HFF-Myc (cell line): ENCODE results near the gene SCP2.

Experiments
- DNase-seq: peaks from one replicate; pipeline ENCODE4 v3.0.0-alpha.2; 2011; ENCODE audit warnings: low read depth; ENCODE audit errors: extremely low read depth
- H3K4me3 ChIP-seq: replicated peaks from 2 replicates; pipeline ENCODE4 v1.5.1; 2011; ENCODE audit warnings: low read depth, mild to moderate bottlenecking, control low read depth, low read length
- TF ChIP-seq, protein P1 (sequence below): IDR thresholded peaks from 2 replicates; pipeline ENCODE4 v1.5.1; 2012; ENCODE audit warnings: mild to moderate bottlenecking, low read depth, low read length, control low read depth; ENCODE audit errors: missing control alignments

SCP2 gene

DNA sequence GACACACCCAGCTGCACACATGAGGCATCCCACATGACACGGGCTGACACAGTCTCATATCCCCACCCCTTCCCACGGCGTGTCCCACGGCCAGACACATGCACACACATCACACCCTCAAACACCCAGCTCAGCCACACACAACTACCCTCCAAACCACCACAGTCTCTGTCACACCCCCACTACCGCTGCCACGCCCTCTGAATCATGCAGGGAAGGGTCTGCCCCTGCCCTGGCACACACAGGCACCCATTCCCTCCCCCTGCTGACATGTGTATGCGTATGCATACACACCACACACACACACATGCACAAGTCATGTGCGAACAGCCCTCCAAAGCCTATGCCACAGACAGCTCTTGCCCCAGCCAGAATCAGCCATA lies 157.5 kb downstream of the SCP2 start:
- no peak overlapping the region for H3K4me3 ChIP-seq
- DNase-seq = no peak
- TF ChIP-seq, protein P1, sequence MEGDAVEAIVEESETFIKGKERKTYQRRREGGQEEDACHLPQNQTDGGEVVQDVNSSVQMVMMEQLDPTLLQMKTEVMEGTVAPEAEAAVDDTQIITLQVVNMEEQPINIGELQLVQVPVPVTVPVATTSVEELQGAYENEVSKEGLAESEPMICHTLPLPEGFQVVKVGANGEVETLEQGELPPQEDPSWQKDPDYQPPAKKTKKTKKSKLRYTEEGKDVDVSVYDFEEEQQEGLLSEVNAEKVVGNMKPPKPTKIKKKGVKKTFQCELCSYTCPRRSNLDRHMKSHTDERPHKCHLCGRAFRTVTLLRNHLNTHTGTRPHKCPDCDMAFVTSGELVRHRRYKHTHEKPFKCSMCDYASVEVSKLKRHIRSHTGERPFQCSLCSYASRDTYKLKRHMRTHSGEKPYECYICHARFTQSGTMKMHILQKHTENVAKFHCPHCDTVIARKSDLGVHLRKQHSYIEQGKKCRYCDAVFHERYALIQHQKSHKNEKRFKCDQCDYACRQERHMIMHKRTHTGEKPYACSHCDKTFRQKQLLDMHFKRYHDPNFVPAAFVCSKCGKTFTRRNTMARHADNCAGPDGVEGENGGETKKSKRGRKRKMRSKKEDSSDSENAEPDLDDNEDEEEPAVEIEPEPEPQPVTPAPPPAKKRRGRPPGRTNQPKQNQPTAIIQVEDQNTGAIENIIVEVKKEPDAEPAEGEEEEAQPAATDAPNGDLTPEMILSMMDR = no peak

DNA sequence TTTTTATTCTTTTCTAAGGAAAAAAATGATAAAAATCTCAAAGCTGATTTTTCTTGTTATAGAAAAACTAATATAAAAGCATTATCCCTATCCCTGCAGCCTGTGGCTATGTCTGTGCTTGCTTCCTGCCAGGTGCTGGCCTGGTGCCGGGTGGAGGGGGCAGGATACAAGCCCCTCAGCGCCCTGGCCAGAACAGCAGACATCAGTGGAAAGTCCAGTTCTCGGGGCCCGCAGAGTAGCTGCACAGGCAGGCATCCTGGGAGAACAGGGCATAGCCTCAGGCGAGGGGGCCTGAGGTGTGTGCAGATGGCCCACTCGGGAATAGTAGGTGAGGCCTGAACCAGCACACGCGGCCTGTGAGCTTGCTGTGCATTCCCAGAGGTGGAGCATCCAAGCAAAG lies 158.3 kb downstream of the SCP2 start:
- DNase-seq = no peak
- TF ChIP-seq, protein P1 = no peak
- no peak overlapping the region for H3K4me3 ChIP-seq

DNA sequence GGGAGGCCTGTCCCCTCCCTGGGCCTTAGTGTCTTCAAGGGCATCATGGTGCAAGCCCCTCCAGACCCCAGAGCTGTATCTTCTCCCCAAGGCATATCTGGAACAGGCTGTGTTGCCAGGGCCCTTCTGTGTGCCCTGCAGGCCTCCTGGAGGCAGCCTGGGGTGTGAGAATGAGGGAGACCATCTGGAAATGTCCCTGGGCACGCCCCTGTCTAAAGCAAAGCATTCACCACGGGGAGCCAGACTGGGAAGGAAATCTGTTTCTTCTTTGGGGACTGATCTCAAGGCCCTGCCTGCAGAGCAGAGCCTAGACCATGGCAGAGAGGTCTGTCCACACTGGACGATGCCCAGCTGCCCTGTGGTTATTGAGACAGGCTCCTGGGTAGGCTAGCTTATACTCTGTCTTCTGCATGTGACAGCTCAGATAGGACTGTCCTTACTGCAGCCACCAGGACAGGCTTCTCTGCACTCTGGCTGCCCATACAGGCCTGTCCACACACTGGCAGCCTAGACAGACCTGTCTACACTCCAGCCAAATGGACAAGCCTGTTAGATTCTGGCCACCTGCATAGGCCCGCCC lies 159.5 kb downstream of the SCP2 start:
- no peak for DNase-seq
- no peak overlapping the region for H3K4me3 ChIP-seq
- TF ChIP-seq, protein P1 = no peak

DNA sequence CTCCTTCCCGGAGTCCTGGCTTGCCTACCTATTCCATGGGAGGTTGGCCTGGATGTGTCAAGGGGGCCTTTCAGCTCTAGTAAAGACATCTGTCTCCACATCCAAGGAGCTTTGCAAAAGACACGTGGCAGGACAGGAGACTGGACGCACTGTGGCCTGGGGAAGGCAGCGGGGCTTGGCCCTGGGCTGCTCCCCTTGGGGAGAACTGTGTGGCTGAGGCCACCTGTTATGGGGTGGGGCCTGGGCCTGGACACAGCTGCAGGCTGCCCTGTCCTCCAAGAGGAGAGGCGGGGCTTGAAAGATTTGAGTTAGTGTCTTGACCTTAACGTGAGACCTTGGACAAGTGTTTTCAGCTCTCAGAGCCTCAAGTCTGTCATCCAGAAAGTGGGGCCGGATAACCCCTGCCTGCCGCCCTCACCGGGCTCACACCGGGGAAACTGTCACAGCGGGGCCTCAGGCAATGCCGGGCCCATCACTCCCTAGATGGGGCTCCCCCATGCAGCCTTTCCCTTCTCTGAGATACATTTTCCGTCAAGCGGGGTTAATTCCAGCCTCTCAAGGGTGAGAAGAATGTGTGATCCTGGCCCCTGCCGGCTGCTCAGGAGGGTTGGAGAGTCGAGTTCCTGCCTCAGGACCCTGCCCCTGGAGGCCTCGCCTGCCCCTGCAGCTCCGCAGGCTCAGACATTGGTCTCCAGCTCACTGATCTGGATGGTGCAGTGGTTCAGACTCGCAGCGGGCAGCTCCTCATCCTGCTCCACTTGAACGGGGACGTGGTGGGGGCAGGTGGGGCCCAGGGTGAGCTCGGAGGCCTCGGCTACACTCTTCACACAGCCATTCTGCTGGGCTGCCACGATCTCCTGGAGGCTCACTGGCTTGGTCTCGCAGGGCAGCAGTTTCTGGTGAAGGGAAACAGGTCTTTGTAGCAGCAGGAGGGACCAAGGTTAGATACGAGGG lies 160.5 kb downstream of the SCP2 start:
- TF ChIP-seq, protein P1 = no peak
- H3K4me3 ChIP-seq = no peak overlapping the region
- DNase-seq = no peak

DNA sequence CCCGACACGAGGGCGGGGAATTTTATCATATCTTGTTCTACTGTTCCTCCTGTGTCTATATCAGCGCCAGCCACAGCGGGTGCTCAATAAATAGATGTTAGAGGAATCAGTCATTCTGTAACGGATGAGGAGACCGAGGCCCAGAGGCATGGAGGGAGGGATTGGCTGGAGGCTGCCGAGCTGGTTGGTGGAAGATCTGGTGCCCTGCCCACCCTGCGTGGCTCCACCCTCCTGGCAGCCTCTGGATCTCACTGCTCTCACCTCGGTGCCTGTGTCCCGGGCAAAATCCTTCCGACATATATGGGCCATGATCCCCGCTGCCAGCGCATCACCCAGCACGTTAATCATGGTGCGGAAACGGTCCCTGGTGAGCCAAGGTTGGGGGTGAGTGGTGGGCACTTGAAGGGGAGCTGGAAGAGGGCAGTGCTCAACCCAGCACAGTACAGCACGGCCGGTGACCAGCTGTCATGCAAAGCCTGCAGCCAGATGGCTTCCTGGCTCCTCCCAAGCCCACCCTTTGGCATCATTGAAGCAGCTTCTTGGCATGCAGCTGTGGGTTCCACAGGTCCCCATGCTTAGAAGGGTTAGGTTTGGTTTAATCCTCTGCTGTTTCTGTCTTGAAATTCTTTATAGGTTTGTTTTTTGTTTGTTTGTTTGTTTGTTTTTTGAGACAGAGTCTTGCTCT lies 161.7 kb downstream of the SCP2 start:
- no peak for DNase-seq

DNA sequence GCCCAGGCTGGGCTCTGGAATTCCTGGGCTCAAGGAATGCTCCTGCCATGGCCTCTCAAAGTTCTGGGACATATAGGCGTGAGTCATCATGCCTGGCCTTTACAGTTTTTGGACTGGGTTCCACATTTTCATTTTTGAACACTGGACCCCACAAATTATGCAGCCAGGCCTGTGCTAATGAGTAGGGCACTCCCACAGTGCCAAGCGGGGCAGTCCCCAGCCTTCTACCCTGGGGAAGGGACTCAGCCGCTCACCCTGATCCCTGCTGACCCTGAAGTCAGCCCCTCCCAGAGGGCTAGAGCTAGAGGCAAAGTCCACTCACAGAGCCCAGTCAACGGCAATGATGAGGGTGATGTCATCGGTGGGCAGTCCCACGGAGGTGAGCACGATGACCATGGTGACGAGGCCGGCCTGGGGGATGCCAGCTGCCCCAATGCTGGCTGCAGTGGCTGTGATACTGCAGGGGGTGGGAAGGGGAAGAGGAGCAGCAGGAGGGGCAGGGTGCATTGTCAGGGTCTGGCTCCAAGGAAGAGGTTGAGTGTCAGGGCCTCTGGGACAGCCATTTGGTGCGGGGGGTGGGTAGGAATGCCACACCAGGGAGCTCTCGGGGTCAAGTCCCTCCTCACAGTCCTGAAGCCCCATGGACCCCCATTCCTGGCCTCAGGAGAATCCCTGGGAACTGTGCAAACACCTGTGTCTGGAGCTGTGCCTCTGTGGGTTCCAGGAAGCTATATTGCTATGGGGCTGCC lies 162.6 kb downstream of the SCP2 start:
- no peak for DNase-seq
- TF ChIP-seq, protein P1 = no peak
- H3K4me3 ChIP-seq = no peak overlapping the region

More for the DNA sequence above, 161.7 kb downstream of the SCP2 start:
- TF ChIP-seq, protein P1 = no peak
- no peak overlapping the region for H3K4me3 ChIP-seq
